HG03342 (cell line): ENCODE results near the gene HIRA.
A peak's percentile ranks its signal among the peaks of the same experiment; 100 is the strongest.
"Not testable (repeated sequence)": the region's sequence is repeated elsewhere in the genome, so short reads cannot be mapped to it uniquely, and the experiment has no call there.

Source experiments
- ATAC-seq: cut with Tn5 transposase; IDR thresholded peaks from one replicate; pipeline ENCODE4 v1.9.1; 2021; ENCODE audit warnings: mild to moderate bottlenecking, moderate library complexity; ENCODE audit not compliant: unreplicated experiment

HIRA gene

DNA sequence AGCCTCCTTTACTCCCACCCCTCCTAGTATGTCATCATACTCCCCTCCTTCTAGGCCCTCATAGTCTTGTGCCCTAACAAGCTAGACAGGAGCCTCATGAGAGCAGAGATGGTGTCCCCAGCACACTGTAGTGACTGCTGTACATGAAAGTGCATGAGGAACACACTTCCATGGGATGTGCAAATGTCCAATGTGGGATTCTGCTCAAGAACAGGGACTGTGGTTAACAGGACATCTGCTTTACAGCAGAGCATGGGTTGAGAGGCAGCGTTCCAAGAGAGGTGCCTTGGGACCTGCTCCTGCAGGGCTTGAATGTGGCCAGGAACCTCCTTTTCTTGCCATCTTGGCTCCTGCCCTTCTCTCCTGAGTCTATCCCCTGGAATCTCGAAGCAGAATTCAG, 45.3 kb downstream of the HIRA start:
- ATAC-seq = no peak

DNA sequence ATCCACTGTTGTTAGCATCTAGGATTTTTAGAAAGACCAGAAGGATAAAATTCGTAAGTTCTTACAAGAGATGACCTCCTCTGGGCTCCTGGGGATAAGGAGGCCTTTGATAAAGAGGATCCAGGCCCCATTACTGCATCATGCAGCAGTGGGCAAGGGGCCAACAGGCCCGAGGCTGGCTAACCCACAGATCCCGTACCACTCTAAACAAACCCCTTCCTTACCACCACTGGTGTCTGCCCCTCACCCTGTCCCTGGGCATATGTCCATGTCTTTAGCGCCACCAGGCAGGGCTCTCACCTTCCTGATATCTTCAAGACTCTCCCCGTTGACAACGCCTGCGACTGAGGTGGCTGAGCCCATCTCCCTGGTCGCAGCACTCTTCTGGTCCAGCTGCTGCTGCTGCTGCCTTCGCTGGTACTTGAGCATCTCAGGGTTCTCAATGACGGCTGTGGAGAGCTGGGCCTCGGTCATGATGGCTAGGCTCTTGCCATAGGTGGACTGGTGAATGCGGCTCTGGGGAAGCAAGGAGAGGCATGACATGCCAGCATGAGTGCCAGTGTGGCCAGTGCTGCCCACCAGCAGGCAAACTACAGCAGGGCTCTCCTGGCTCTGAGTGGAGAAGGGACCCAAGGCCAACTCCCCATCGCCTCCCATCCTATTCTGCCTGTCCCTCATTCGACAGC, 46.2 kb downstream of the HIRA start:
- ATAC-seq = no peak

DNA sequence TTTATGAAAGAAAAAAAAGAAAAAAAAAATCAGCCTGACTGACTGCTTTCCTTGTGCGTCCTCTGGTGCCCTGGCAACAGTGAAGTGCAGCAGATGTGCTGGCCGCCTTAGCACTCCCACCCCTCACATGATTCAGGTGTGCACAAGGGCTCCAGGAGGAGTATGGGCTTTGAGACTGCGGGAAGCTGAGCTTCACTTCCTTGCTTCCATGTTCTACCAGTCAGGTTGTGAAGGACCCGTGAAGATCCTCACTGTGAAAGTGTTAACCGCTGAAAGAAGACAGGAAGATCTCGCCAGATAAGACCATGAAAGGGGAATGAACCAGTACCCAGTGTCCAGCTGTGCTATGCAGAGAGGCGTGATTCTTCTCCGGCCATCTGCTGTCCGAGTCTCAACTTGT, 48.2 kb downstream of the HIRA start:
- ATAC-seq = no peak

DNA sequence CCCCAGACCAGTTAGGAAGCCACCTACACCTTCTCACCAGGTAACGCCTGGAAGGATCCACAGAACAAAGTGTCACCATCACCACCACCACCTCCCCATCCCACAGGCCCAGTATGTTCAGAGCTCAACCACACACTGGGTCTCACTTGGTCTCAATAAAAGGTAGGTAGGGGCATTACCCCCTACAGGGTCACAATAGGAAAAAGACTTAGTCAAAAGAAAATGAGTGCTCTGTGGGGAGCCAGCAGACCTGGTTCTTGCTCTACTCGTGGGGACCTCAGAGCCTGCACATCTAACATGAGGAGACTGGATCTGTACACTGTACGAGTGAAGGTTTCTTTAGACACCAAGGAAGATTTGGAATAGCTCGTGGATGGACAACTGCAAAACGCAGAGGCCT, 49.3 kb downstream of the HIRA start:
- ATAC-seq = no peak

DNA sequence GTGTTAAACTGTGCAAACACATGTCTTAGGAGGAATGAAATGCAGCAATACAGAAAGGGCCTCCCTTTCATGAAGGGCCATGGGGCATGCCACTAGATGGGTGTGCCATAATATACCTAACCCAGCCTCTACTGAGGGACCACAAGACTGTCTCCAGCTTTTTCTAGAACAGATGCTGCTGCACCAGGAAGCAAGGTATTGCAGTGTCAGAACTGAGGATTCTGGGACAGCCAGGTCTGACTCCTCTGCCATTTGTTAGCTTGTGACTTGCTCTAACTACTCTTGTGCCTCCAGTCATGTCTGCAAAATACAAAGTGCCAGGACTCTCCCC, 53.2 kb downstream of the HIRA start:
- no peak for ATAC-seq

DNA sequence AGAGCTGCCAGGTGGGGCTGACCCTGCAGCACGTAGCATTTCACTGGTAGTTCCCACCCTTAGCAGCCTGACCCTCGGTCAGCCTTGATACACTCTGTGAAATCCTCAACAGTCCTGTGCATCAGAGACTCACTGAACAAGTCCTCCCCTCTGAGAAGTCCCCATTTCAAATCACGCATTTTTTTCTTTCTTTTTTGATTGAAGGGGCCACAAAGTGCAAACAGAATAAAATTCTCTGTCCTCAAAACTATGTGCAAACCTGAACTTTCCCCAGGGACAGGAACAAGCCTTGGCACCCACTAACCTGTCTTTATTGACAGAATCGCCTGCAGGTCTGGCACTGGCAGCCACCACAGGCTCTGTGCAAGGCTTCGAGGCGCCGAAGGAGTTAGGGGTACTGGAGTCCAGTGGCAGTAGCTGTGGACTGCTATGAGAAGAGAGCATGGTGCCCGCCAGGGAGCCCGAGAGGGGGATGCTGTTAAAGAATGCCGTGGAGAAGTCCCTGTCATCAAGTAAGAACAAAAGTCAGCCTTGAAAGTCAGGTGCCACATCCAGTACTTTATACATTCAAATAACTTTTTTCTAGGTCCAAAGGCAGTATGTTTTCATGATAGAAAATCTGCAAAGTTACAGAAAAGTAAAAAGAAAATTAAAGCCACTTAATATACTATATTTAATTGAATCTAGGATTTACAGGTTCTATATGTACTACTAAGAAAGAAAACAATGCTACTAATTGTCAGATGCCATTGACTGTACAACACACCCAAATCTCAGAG, 53.8 kb downstream of the HIRA start:
- no peak for ATAC-seq

DNA sequence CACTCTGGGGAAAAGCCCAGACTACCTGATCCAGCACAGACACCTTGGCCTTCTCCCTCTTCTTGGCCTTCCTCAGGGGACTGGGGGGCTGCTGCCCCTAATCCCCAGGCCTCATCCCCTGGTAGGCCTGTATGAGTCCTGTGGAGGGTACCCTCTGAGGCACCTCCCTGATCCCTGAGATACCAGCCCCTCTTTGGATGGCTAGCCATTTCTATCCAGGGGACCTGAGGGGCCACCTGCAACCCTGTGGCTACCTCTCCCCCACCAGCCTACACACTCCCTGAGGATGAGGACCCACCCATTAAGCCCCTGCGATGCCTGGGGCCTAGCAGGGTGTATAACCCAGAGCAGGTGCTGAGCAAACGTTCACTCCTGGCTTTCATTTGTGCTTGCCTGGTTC, 54.6 kb downstream of the HIRA start:
- ATAC-seq = no peak

DNA sequence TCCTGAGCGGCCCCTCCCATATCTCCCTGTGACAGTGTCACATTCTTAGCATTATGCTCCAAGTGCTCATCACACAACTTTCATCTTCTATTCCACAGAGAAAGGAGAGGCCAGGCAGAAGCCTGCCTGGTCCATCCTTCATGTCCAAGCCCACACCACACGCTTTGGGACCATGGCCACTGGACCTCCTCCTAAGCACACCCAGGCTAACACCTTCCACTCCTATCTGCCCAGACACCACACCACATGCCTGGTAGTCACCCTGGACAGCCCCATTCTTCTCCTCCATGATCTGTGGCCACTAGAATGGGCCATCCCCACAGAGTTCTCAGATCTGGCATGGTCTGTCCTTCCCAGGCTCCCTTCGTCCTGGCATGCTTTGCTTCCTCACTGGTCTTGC, 55.3 kb downstream of the HIRA start:
- no peak for ATAC-seq

DNA sequence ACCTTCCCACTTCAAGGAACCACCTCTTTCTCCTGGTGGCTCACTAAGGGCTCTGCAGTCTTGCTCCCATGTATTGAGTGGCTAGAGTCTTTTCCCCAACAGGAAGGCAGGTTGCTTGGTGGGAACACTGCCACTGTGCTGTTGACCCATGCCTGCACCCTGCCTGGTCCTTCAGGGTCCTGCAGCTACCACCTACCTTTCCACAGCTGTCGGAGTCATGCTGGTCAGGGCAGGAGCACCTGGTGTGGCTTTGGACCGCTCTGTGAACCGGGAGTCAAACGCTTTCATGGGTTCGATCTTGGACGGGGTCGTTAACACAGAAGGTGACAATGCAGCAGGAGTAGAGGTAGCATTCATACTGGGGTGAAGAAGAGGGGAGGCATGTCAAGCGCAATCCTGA, 56.1 kb downstream of the HIRA start:
- no peak for ATAC-seq

DNA sequence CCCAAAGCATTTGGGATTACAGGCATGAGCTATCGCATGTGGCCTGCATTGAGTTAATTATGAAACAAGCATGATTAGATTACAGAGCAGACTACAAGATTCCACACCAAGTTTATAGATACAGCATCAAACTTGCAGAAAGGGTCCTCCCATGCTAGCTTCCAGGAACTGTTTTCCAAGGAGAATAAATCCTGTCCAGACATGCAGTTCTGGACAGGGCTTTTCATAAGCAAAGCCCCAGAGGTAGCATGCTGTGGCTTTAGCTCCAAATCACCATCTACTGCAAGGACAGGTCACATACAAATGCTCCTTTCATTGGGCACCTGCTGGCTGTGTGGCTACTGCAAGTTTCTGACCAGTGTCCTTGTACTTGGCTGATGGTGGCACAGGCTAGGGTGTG, 57.1 kb downstream of the HIRA start:
- no peak for ATAC-seq

DNA sequence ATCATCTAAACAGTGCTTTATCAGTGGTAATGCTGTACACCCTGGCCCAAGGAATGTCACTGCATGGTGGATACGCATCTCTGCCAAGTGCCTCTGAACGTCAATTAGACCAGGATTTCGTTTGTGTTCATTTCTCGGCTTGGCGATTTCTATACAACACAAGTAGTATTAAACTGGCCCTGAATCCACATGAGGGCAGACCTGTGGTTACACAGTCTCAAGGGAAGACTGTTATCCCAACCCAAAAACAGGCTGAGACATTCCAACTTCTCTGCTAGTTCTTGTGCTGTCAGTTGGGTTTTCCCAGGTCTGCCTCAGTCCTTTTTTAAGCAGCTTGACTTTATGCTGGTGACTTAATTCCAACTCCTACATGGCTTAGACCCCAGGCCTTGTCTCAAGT, 58.1 kb downstream of the HIRA start:
- no peak for ATAC-seq

DNA sequence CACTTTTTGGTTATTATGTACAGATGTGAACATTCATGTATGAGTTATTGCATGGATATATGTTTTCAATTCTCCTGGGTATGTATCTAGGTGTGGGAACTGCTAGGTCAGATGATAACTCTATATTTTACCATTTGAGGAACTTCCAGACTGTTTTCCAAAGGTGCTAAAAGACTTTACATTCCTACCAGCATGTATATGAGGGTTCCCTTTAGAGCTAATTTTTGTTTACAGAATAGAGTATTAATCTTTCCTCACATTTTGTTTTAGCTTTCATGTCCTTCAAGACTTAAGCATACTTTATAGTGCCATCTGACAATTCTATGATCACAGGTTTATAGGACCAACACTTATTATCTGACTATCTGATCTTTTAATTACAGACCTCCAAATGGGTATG, 59.6 kb downstream of the HIRA start:
- no peak for ATAC-seq

DNA sequence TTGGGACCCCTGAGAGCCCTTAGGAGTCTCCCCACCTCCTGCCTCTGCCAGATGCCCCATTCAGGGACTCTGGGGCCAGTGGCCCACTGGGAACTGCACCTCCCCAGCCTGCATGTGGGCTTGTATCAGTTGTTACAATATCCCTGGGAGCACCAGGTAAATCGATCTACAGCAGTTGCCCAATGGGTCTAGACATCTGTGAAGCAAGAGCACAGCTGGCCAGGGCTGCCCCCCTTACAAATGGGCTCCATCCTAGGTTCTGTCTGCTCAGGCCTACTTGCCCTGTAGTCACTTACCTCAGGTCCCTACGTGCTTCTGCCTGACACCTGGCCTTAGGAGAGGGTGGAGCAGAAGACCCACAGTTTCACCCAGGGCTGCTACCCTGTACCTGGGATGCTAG, 62.7 kb downstream of the HIRA start:
- no peak for ATAC-seq

DNA sequence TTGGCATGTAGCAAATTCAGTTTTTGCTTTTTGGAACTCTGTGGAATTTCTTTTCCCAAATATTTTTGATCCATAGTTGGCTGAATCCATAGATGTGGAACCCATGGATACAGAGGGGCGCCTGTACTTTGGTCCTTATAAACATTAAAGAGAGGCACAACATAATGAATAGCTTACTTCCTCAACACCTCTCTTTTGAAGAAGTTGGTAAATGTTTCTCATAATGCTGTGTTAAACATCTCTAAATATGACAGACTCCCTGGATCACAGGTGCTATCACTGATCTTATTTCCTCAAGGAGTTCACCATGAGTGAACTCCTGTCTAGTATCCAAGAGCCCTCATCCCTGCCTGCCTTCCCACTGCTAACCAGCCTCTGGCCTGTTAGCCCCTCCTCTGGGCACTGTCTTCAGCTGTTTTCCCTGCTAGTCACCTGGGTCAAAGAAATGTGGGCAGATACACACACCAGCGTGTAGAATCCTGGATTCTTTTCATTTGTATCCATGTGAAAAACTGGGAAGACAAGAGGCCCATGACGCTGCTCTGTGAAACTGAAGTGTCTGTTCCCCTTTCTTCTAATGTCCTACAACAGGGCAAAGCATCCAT, 63.7 kb downstream of the HIRA start:
- ATAC-seq = no peak

DNA sequence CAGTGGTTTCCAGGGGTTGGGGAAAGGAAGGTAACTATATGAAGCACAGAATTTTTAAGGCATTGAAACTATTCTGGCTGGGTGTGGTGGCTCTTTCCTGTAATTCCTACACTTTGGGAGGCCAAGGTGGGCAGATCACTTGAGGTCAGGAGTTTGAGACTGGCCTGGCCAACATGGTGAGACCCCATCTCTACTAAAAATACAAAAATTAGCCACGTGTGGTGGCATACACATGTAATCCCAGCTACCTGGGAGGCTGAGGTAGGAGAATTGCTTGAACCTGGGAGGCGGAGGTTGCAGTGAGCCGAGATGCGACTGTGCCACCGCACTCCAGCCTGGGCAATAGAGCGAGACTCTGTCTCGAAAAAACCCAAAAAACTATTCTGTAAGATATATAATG, 68.0 kb downstream of the HIRA start:
- not testable (repeated sequence) for ATAC-seq

DNA sequence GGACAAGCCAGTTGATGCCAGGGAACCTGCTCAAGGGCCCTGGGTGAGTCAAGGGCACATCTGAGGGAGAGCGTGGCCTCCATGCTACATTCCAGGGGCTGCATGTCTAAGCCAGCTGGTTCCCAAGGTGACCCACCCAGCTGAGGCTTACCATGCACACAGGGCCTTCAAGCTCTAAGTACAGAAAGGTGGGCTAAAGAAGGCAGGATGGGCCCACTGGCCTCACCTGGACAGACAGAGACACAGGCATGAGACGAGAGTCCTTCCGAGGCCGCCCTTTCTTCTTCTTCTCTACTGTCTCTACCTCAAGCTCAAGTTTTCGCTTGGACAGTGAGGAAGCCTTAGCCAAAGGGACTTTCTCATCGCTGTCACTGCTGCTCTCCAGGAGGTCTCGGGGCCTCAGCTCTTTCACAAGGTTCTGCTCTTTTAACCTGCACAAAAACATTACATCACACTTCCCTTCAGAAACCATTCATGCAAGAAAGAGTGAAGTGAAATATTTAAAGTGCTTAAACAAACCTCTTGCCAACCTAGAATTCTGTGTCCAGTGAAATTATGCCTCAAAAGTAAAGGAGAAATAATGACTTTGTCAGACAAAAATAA, 69.9 kb downstream of the HIRA start:
- peak; percentile 76 for ATAC-seq

DNA sequence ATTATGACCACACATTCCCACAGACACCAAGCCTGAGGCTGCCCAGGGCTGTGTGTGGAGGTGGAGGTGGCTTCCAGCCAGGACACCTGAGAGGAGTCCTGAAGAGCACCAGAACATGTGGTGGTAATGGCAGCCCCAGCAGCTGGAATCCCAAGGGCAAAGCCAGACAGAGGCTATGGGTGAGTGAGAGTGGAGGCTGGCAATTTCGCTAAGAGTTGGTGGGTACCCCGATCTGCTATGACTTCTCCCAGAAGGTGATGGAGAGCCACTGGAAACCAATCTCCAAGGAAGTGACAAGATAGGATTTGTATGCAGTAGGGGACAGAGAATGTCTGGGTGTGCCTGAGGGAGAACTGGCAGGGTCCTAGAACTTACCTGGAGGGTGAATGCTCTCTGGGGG, 70.7 kb downstream of the HIRA start:
- ATAC-seq = no peak

DNA sequence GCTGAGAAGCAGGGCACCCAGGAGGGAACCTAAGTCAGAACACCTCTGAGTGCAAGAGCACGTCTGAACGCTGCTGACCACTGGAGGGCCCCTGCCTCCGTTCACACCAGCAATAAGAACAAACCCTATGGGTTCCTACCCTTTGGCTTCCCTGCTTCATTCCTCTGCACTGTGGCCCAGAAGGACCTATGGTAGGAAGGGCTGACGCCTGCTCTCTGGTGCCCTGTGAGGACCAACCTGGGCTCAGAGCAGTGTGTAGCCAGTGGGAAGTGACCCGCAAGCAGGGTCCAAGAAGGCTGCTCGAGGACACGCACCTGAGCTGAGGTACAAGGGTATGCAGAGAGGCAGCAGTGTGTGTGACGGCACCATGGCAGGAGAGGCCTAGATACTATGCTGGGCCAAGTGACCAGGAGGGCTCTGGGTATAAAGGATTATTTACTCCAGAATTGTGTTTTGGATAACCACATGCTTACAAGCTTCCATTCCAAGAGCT, 71.2 kb downstream of the HIRA start:
- no peak for ATAC-seq

DNA sequence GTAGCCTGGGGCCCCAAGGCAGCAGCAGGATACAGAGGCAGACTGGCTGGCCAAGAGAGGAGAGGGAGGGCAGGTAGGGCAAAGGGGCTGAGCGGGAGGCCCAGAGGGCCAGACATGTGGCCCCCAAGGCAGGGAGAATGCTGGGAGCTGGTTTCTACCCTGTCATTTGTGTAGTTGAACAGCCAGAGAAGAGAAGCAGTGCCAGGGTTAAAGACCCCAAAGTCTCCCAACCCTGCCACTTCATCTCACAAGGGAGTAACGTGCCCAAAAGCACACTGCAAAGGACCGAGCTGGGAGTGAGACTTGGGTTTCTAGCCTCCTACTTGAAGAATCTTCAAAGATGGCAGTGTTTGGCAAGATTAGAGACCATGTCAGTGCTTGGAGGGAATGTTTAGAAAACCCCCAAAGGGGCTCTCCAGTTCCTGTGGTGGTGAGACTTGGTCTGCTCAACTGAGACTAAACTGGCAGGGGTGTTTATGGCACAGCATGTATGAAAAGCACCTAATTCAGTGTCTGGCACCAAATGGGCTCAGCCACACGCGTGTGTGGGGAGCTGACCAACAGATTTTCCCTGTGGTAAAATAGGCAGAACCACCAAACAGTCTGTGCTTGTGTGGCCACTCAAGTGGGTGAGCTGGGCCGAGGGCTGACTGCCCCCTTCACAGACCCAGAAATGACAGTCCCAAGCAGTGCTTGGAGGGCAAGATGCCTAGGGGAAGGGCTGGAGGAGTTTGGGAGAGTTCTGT, 71.8 kb downstream of the HIRA start:
- ATAC-seq = no peak

DNA sequence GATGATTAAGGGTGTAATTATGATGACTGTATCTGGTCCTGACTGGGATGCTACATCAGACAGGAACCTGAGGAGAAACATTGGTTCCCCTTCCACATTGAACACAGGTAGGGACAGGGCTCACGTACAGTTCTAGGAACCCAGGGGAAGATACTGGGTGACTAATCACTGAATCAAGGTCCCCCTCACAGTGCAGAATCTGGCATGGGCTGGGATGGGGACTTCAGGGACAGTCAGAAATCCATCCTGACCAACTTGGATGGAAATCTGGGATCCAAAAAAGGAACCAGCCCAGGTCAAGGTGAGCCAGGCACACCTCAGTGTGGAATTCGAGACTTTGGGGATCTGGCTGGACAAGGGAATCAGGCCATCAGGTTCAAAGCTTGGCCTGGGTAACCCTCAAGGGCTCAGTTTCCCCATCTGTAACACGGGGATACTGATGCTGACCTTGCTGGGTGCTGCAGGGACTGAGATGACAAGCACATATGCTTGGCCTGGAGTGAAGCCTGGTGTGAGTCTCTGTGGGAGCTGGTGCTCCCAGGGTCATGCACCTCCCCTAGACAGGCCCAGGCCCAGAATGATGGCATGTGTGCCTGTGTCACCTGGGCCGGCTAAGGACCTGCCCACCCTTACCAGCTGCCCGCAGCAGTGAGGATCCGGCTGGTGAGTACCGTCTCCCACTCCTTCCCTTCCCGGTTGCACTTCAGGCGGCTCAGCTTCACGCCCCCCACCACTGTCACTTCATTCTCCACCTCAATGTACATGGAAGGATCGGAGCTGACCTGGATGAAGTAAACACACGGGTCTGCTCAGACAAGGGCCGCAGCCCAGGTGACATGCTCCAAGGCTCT, 72.6 kb downstream of the HIRA start:
- ATAC-seq = no peak
